Upper lobe of left lung (tissue), 6 donors: ENCODE measurements around the gene TMPRSS13. TPM values are rescaled to one million over a fixed set of nuclear protein-coding genes. Genes with fewer than 3 reads are reported as not detected.

ENCODE experiments used
- ATAC-seq, 2 donors: fragments of 200-7000 bp; cut with Tn5 transposase; one replicate each; pipeline ENCODE4 v1.9.1; 2022; ENCODE audit warnings: mild to moderate bottlenecking in 2 of 2, moderate library complexity in 2 of 2; ENCODE audit not compliant: low FRiP score in 2 of 2
- DNase-seq, 2 donors: peaks; one replicate each; pipeline ENCODE4 v3.0.0-alpha.2; 2019 to 2020
- H3K27ac ChIP-seq, 4 donors: fragments of 200-600 bp; sonication (generic); one replicate each; pipeline ENCODE4 v1.5.1; 2016 to 2019
- H3K27me3 ChIP-seq, 4 donors: fragments of 200-600 bp; sonication (generic); one replicate each; pipeline ENCODE4 v1.5.1; 2017 to 2019
- H3K36me3 ChIP-seq, 4 donors: fragments of 200-600 bp; sonication (generic); one replicate each; pipeline ENCODE4 v1.5.1; 2016 to 2019
- H3K4me1 ChIP-seq, 4 donors: fragments of 200-600 bp; sonication (generic); one replicate each; pipeline ENCODE4 v1.5.1; 2018 to 2019
- H3K4me3 ChIP-seq, 4 donors: fragments of 200-600 bp; sonication (generic); one replicate each; pipeline ENCODE4 v1.5.1; 2017 to 2019; ENCODE audit warnings: mild to moderate bottlenecking in 2 of 4, moderate library complexity in 1 of 4
- H3K9me3 ChIP-seq, 4 donors: fragments of 200-600 bp; sonication (generic); one replicate each; pipeline ENCODE4 v1.5.1; 2018 to 2019
- EP300 ChIP-seq, 4 donors: sonication (generic); formaldehyde crosslinking; IDR thresholded peaks; one replicate each; pipeline ENCODE4 v1.5.1; 2017; ENCODE audit warnings: antibody characterized with exemption in 4 of 4, control low read depth in 2 of 4
- POLR2A ChIP-seq, 4 donors: fragments of 450-650 bp; IDR thresholded peaks; one replicate each; pipeline ENCODE4 v1.5.1; 2016 to 2017; ENCODE audit warnings: antibody characterized with exemption in 4 of 4, mild to moderate bottlenecking in 2 of 4
- POLR2AphosphoS5 ChIP-seq, 2 donors: sonication (generic); formaldehyde crosslinking; IDR thresholded peaks; one replicate each; pipeline ENCODE4 v1.5.1; 2017; ENCODE audit warnings: antibody characterized with exemption in 2 of 2
- WGBS, 2 donors: methylation state at CpG; one replicate each; pipeline ENCODE4 v1.1.5; 2017 to 2018; 5-methylcytosine and 5-hydroxymethylcytosine counted together
- total RNA-seq, 6 donors: library from RNA; depleted of rRNA in 4 of 6; stranded (reverse); fragments of >200 nt in 4 of 6; gene quantifications; one replicate each; pipeline versions ENCODE4 v1.1.0 to v1.2.1, GENCODE V29; 2016 to 2021
- TF ChIP-seq, protein P1 (sequence below), 6 experiments: fragments of 450-650 bp in 4 of 6; fragments of 200-600 bp in 2 of 6; sonication (generic) in 2 of 6; IDR thresholded peaks; one replicate each; pipeline ENCODE4 v1.5.1; 2016 to 2019; ENCODE audit warnings: antibody characterized with exemption in 6 of 6
- donor health status: DM: no; HTN: no; CAD: no; lungs with moderate emphysema.
- donor health status: DM: no; HTN: yes; CAD: no; lungs with severe emphysema.

TMPRSS13 gene
- total RNA-seq, 6 donors from 2014 or later = 4.6 to 26.2 (median 6.1) TPM

DNA sequence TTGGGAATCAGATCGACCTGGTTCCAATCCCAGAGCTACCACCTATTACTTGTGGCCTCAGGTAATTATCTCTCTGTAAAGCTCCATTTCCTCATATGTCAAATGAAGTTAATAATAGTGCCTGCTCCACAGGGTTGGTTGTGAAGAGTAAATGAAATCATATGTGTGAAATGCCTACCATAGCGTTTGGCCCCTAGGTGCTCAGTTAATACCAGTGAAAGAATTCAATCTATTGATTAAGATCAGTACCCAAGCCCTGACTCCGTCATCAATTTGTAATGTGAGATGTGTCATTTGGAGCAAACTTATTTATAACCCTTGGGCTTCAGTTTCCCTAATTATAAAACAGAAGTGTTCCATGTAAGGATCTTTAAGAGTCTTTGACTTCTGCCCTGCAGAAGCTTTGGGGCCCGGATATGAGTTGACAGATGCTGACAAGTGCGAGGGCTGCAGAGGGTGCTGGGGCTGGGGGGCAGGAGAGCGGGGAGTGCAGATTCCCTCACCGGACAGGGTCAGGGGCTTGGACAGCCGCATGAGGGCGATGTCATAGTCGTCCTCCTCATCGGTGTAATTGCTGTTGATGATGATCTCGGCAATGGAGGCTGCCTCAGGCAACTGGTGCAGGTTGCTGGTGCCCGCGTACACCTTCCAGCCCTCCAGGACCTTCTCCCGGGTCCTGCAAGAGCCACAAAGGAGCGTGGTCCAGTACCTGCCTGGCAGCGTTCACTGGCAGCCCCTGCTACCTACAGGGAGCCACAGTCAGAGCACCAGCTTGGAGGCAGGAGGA is 20.9 kb downstream of the TMPRSS13 start:
- 86 to 93% methylated on average over 14 to 16 of the region's 17 CpGs for WGBS, 2 donors

DNA sequence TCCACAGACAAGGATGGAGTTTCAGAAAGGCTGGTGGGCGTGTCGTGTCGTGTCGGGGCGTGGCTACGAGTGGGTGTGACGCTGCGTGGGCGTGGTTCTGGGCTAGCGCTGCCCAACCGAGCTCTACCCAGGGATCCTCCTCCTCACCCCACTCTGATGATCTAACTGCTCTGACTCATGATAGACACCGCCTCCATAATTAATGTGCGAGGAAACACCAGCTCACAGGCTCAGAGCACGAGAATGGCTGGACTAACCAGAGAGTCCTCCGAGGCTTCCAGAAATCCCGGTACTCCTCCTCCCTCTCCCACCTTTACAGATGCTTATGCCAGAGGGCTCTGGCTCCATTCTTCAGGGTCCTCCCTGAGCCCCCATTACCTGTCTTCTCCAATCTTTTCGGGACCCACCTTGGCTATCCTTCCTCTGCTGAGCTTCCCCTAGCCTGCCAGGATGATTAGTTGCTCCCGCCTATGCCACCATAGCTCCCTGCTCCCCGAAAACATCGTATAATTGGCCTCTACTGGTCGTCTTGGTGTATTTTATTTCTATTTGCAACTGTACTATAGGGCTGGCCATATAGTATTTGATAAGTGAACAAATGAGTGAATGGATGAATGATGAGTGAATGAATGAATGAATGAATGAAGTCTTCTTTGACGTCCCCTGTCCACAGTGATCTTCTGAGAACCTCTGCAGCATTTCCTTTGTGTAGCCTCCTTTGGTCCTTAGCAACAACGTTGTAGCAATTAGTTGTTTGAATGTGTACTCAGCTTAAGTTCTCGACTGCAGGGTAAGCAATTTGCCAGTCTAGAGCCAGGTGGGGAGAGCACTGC is 21.7 kb downstream of the TMPRSS13 start:
- TF ChIP-seq, protein P1, sequence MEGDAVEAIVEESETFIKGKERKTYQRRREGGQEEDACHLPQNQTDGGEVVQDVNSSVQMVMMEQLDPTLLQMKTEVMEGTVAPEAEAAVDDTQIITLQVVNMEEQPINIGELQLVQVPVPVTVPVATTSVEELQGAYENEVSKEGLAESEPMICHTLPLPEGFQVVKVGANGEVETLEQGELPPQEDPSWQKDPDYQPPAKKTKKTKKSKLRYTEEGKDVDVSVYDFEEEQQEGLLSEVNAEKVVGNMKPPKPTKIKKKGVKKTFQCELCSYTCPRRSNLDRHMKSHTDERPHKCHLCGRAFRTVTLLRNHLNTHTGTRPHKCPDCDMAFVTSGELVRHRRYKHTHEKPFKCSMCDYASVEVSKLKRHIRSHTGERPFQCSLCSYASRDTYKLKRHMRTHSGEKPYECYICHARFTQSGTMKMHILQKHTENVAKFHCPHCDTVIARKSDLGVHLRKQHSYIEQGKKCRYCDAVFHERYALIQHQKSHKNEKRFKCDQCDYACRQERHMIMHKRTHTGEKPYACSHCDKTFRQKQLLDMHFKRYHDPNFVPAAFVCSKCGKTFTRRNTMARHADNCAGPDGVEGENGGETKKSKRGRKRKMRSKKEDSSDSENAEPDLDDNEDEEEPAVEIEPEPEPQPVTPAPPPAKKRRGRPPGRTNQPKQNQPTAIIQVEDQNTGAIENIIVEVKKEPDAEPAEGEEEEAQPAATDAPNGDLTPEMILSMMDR (IDR thresholded peaks at IDR 0.05) = no peak
- TF ChIP-seq POLR2AphosphoS5 (IDR thresholded peaks at IDR 0.05) (peak in 1 of 2 donors; percentile 60), EP300 (IDR thresholded peaks at IDR 0.05) (no peak), POLR2A (IDR thresholded peaks at IDR 0.05) (peak in 1 of 4 donors; percentile 38)
- Histone ChIP-seq H3K27ac (no peak overlapping the region), H3K9me3 (no peaks in the 10 kb centered on the region), H3K27me3 (no peaks in the 10 kb centered on the region), H3K4me3 (no peak overlapping the region), H3K4me1 (peaks cover 3 to 11% (median 5%) of the 10 kb centered on the region in 4 donors), H3K36me3 (peaks cover 0 to 2% (median 0%) of the 10 kb centered on the region in 4 donors)
- DNase-seq (peak; percentile 72 to 95), ATAC-seq (peak; percentile 86 to 98)
- 45 to 52% methylated on average over 24 of the region's 24 CpGs for WGBS, 2 donors

More for the DNA sequence above, 20.9 kb downstream of the TMPRSS13 start:
- ATAC-seq = no peak
- peak; percentile 19 to 44 for DNase-seq
- Histone ChIP-seq H3K36me3 (peaks cover 0 to 2% (median 0%) of the 10 kb centered on the region in 4 donors), H3K27me3 (no peaks in the 10 kb centered on the region), H3K9me3 (no peaks in the 10 kb centered on the region), H3K27ac (no peak overlapping the region), H3K4me3 (no peak overlapping the region), H3K4me1 (peaks cover 3 to 11% (median 5%) of the 10 kb centered on the region in 4 donors)
- TF ChIP-seq POLR2AphosphoS5 (IDR thresholded peaks at IDR 0.05) (no peak), POLR2A (IDR thresholded peaks at IDR 0.05) (no peak), EP300 (IDR thresholded peaks at IDR 0.05) (no peak)
- TF ChIP-seq, protein P1 (IDR thresholded peaks at IDR 0.05) = no peak

DNA sequence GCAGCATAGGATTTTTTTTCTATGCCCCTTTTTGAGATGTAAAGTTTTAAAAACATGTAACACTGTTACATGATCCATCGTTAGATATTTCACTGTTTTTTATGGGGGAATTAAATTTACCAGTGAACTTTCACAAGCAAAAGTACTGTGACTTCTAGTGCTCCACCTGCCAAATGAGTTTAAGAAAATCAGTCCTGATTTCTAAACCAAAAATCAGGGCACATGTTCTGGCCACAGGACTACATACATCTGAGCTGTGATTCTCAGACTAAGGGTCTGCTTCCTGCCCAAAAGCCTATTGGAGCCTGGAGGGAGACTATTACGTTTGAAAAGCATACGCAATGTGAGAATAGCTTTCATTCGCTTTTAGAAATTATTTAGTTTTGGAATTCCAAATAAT is 22.5 kb downstream of the TMPRSS13 start:
- H3K36me3 ChIP-seq = peaks cover 0 to 2% (median 0%) of the 10 kb centered on the region in 4 donors
- no peaks in the 10 kb centered on the region for H3K9me3 ChIP-seq
- no peak overlapping the region for H3K27ac ChIP-seq
- DNase-seq (no peak), ATAC-seq (no peak)
- peaks cover 3 to 11% (median 5%) of the 10 kb centered on the region in 4 donors for H3K4me1 ChIP-seq
- H3K4me3 ChIP-seq = no peak overlapping the region
- H3K27me3 ChIP-seq = no peaks in the 10 kb centered on the region
- no peak for TF ChIP-seq POLR2A (IDR thresholded peaks at IDR 0.05)
- no peak for TF ChIP-seq EP300 (IDR thresholded peaks at IDR 0.05)
- TF ChIP-seq, protein P1 (IDR thresholded peaks at IDR 0.05) = no peak
- TF ChIP-seq POLR2AphosphoS5 (IDR thresholded peaks at IDR 0.05) = no peak
- 87% methylated on average over 4 of the region's 4 CpGs for WGBS, 2 donors

DNA sequence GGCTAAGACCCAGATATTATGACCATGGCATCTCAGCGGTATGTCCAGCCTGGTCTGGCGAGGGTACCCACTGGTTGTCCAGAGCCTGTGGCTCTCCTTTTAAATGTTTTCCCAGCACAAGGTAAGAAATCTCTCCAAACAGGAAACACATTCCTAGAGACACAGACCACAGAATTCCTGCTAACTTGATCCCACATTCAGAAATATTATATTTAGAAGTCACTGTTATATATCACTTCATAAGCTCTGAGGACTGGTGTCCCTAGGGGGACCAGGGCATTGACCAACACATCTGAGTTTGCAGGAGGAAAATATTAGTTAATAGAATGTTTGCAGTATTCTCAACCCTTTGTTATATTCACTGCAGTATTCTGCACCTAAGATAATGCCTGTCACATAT is 23.1 kb downstream of the TMPRSS13 start:
- Histone ChIP-seq H3K27ac (no peak overlapping the region), H3K4me1 (peaks cover 3 to 11% (median 5%) of the 10 kb centered on the region in 4 donors), H3K36me3 (peaks cover 0 to 2% (median 0%) of the 10 kb centered on the region in 4 donors), H3K27me3 (no peaks in the 10 kb centered on the region), H3K9me3 (no peaks in the 10 kb centered on the region), H3K4me3 (no peak overlapping the region)
- ATAC-seq (no peak), DNase-seq (no peak)
- WGBS, 2 donors = 93 to 97% methylated on average over 2 of the region's 2 CpGs
- TF ChIP-seq EP300 (IDR thresholded peaks at IDR 0.05) (no peak), POLR2AphosphoS5 (IDR thresholded peaks at IDR 0.05) (no peak), POLR2A (IDR thresholded peaks at IDR 0.05) (no peak)
- TF ChIP-seq, protein P1 (IDR thresholded peaks at IDR 0.05) = no peak
